HG02943 (cell line): Measurements from ENCODE around the gene PTPRJ.

ENCODE experiments used
- ATAC-seq: cut with Tn5 transposase; IDR thresholded peaks from one replicate; pipeline ENCODE4 v1.9.1; 2021; ENCODE audit warnings: mild to moderate bottlenecking, low read depth, moderate library complexity; ENCODE audit not compliant: unreplicated experiment

Gene PTPRJ

DNA sequence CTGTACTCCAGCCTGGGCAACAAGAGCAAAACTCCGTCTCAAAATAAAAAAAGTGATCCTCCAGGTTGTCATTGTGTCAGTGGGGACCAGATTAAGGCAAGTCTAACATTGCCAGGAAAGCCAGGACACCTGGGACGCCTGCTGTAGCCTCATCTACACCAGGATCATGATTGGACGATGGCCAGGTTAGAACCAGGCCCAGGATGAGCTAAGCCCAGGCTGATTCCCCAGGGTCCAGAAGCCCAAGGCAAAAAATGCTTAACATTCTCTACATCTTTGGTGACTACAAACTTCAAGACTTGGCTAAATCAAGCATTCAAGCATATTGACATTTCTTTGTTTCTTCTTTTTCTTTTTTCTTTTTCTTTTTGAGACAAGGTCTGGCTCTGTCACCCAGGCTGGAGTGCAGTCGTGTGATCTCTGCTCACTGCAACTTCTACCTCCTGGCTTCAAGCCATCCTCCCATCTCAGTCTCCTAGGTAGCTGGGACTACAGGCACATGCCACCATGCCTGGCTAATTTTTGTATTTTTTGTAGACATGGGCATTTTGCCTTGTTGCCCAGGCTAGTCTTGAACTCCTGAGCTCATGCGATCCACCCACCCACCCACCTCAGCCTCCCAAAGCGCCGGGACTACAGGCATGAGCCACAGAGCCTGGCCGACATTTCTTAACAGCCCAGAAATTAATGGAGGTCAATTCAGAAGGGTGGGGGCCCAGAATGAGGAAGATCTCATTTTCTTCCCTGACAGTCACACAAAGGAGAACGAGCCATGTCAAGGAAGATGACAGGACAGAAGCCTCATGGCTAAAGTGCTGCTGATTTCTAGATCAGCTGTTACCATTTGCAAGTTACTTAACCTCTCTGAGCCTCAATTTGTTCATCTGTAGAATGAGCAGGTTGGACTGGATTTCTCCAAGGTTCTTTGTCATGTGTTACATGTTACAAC, 12.5 kb upstream of the PTPRJ start:
- ATAC-seq = no peak

GRCh38 chr11:47969401-47969800, 11.0 kb upstream of the PTPRJ start:
- ATAC-seq = no peak

DNA sequence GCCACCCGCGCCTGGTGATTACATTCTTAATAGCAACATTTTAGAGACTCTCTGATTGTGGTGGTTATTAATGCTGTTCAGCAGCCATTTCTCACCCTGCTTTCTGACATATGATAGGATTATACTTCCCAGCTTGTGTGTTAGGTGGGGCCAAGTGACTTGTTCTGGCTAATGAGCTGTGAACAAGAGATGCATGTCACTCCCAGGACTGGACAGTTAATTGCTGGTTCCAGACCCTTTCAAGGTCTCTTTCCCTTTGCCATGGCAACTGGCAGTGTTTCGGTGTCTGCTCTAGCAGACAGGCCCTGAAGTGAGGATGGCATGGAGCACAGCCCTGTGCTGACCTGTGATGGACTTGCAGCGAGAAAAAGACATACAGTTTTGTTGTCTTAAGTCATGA, 8.9 kb upstream of the PTPRJ start:
- ATAC-seq = no peak

DNA sequence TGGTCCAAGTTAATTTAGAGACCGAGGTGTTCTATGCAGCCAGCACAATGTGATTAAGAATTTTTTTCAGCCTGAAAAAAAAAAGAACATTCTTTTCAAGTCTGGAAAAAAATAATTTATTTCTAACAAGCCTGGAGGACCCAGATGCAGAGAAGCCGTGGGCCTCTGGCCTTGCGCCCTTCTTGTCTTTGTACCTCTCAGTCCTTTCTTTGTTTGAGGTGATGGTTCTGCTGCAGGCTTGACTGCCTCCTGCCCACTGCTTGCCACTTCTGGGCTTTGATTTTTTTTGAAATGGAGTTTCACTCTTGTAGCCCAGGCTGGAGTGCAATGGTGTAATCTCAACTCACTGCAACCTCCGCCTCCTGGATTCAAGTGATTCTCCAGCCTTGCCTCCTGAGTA, 7.2 kb upstream of the PTPRJ start:
- ATAC-seq = no peak

DNA sequence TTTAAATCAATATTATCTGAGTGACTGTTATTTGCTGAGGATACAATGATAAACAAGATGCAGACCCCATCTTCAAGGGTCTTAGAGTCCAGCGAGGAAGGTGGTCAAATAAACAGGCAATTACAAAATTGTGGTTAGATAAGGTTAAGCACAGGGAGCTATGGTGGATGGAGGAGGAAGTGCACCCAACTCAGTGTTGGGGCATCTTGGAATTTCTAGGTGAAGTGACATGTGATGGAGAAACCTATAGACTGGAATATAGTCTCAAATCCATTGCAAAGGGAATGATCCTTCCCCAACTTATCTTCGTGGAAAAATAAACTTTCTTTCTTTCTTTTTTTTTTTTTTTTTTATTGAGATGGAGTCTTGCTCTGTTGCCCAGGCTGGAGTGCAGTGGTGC, 3.4 kb upstream of the PTPRJ start:
- ATAC-seq = no peak

DNA sequence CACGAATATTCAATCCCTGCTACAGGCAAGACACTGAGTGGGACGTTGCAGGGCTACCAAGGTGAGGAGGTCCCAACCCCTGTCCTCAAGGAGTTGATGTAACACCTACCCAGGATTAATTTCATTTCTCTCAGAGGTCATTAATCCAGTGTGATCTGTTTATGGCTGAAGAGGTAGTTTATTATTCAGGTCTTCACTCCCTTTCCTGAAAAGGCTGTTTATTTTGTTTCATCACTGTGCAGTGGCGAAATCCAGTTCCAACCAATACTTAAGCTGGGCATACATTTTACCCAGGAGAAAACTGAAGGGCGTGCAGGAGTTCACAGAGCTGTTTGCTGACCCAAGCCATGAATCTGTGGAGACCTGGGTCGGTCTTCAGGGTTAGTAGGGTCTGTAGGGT, 2.7 kb upstream of the PTPRJ start:
- no peak for ATAC-seq

- no peak for ATAC-seq
Observed at GRCh38 chr11:47979378-47980087, 826 bp upstream of the PTPRJ start.

- ATAC-seq = peak; percentile 49
Observed at GRCh38 chr11:47980907-47981621, 705 bp downstream of the PTPRJ start.

GRCh38 chr11:47981667-47982404, 1.5 kb downstream of the PTPRJ start:
- ATAC-seq = no peak

GRCh38 chr11:47982616-47983015, 2.3 kb downstream of the PTPRJ start:
- ATAC-seq = no peak

DNA sequence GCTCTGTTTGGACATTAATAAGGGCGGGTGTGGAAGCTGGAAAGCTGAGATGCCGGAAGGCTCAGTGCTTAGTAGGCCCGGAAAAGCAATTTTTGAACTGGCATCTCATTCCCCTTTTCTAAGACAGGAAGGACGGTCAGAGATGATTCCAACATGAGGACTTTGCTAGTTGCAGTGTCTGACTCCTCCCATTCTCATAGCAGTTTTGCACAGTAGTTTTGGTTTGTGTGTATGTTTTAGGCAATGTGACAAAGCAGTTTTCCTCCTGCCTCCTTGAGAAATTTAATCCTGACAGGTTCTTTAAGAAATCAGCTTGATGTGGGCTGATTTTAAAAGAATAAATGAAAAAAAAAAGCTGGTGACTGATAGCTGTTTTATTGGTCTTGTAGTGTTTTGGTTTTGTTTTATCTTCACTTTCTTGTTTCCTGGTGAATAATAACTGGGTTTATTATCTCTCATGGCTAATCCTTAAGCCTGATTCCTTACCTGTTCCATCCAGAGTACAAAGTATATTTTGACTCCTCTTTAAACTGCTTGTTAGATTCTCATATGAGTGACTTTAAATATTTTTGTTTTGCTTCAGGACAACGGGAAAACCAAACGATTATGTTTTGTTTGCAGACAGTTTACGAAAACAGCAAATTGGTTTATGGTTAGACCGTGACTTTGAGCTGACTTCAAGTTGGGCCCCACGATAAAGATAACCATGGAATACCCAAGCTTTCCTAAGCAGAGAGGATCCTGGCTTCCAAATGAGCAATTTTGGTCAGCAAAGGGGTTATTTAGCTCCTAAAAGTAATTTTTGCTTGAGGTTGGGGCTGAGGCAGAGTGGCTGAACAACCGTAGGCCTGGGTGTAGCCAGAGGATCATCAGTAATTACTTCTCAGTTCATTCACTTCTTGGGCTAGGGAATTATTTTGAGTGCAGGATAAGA, 3.4 kb downstream of the PTPRJ start:
- no peak for ATAC-seq

GRCh38 chr11:47986219-47986618, 5.9 kb downstream of the PTPRJ start:
- no peak for ATAC-seq

GRCh38 chr11:47986742-47987141, 6.4 kb downstream of the PTPRJ start:
- no peak for ATAC-seq

DNA sequence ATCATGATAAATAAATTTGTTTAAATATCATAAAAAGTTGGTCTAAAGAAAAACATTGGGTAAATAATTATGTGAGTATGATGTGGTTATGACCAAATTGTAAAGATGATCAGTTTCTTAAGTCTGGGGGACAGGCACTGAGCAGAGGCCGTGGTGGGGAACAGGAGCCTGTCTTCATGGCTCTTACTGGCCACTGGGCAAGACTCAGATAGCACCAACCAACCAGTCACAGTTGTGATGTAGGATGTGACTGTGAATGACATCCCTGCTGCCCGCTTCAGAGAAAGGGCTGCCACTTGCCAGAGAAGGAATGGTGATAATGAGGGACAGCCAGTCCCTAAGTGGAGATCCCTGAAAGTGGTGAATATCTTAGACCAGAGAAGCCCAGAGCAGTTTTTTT, 7.0 kb downstream of the PTPRJ start:
- ATAC-seq = no peak

DNA sequence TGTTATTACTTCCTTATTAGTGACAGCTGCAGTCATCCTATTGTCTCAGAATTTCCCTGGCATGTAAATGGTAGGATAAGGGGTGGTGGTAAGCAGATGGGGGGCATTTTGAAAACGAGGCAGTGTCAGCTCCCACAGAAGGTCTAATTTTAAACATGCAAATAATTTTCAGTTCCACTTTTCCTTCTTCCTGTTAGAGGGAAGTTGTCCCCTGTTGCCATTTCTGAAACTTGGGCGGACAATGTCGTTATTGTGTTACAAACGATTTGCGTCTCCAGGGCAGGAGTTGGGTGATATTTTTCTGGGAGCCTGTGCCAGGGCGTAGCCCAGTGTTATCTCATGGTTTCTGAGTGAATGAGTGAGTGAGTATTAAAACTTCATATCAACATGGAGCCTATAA, 7.4 kb downstream of the PTPRJ start:
- no peak for ATAC-seq

DNA sequence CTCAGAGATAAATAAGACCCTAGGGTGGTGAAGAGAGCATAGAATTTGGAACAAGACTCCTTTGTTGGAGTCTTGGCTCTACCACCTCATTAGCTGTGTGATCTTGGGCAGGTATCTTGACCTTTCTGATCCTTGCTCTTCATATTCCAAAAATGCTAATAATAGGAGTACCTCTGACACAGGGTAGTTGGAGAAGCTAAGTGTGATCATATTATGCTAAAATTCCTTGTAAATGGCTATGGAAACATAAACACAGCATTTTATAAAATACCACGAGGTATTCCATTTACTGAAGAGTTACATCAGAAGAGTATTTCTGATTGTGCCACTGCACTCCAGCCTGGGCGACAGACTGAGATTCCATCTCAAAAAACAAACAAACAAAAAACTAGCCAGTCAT, 9.4 kb downstream of the PTPRJ start:
- ATAC-seq = no peak

DNA sequence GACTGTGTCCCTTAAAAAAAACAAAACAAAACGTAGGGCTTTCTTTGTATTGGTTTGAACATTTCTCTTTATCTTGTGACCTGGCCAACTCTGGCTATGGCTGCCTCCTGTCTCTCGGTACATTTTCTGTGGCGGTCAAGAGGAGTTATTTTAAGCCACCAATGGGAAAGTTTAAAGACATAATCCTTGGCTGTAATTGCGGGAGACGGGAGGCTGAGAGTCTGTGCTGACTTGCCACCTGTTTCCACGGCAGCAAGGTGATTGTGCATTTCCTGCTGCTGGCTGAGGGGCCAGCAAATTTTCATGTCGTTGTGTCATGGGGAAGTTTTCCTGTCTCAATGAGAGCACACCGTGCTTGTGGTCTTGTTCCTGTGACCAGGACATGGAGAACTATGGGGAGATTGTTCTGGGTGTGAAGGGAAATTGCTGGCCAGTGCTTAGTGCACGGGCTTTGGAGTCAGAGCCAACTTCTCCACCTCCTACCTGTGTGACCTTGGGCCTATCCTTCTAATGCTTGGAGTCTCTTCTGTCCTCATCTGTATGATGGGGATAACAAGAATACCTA, 11.0 kb downstream of the PTPRJ start:
- ATAC-seq = no peak

DNA sequence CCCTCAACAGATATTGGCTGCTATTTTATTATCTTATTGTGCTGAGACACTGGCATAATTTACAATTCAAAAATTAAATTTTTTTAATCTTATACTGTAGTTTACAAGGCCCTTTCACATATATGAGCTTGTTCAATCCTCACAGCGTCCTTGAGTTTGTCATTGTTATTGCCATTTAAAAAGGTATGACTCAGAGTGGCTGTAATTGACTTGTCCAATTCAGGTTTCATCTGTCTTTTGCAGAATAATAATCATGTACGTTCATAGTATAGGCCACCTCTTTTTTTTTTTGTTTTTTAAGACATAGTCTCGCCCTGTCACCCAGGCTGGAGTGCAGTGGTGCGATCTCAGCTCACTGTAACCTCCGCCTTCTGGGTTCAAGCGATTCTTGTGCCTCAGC, 11.5 kb downstream of the PTPRJ start:
- ATAC-seq = no peak
